ENCODE measurements around the gene MAP3K9. TPM values are rescaled to one million over a fixed set of nuclear protein-coding genes. Genes with fewer than 3 reads are reported as not detected.

MAP3K9 gene
- total and polyA plus RNA-seq, 2 of the 8 experiments (the other 6 are each of a cell fraction or from before 2014, with no cell fraction given) = 9.8 to 24.7 TPM

- TF ChIP-seq SAP30 (IDR thresholded peaks at IDR 0.05; ENCODE audit: insufficient read depth, insufficient replicate concordance, low read length) (no peak), SIN3A (conservative IDR thresholded peaks at IDR 0.05 in 1 of 2, IDR thresholded peaks at IDR 0.05 in 1 of 2; ENCODE audit: low read depth in 1 of 2, low read length in 2 of 2) (no peak), KDM1A (IDR thresholded peaks at IDR 0.05; ENCODE audit: borderline replicate concordance, low read length) (no peak), TAF7 (optimal IDR thresholded peaks at IDR 0.05; ENCODE audit: borderline replicate concordance, low read depth, low read length) (no peak)
Observed at GRCh38 chr14:70838076-70838475, 28.8 kb upstream of the MAP3K9 start (continued).

All from H1 (cell line).